Activated CD4-positive, alpha-beta memory T cell treated with anti-CD3 and anti-CD28 coated beads, Interleukin-2, amount 10 ng/mL, durations not matched to agents 7 days and 5 days (primary cell): ENCODE data around the gene TTBK2. TPM values are rescaled to one million over a fixed set of nuclear protein-coding genes. Genes with fewer than 3 reads are reported as not detected.
A peak's percentile ranks its signal among the peaks of the same experiment; 100 is the strongest.

Source experiments
- CTCF ChIA-PET: fragments of 350-600 bp; sonication (Branson Sonifier 250); formaldehyde crosslinking; loops from one replicate; lab custom pipeline; 2021; ENCODE audit warnings: antibody characterized with exemption, inconsistent platforms; lab: Charles Lee
- POLR2A ChIA-PET: fragments of 350-600 bp; sonication (Branson Sonifier 250); formaldehyde crosslinking; loops from one replicate; lab custom pipeline; 2021; ENCODE audit warnings: antibody characterized with exemption; lab: Charles Lee
- DNase-seq: peaks from one replicate; pipeline ENCODE4 v3.0.0-alpha.2; 2020
- H3K27ac Mint-ChIP-seq: one replicate; pipeline ENCODE4 v1.8.0; 2021; ENCODE audit warnings: mild to moderate bottlenecking, mixed read lengths
- H3K27me3 Mint-ChIP-seq: one replicate; pipeline ENCODE4 v1.8.0; 2021; ENCODE audit warnings: mixed read lengths
- H3K36me3 Mint-ChIP-seq: one replicate; pipeline ENCODE4 v1.8.0; 2021; ENCODE audit warnings: low read depth, mixed read lengths
- H3K4me1 Mint-ChIP-seq: one replicate; pipeline ENCODE4 v1.8.0; 2021; ENCODE audit warnings: mixed read lengths
- H3K4me3 Mint-ChIP-seq: one replicate; pipeline ENCODE4 v1.8.0; 2021; ENCODE audit warnings: mild to moderate bottlenecking, mixed read lengths
- H3K9me3 Mint-ChIP-seq: one replicate; pipeline ENCODE4 v1.8.0; 2021; ENCODE audit warnings: mixed read lengths
- total RNA-seq, 2 experiments: library from RNA; stranded (reverse); gene quantifications; one replicate each; pipeline ENCODE4 v1.2.3, GENCODE V29; 2021

TTBK2 gene
- total RNA-seq, 2 experiments from 2014 or later, result 14.6 to 18.6 TPM

GRCh38 chr15:42707068-42707467 is 213.5 kb downstream of the TTBK2 start:
- ChIA-PET CTCF (interaction anchor here (0.8 to 6.5 kb wide), 3 partner anchors 28 to 220 kb away, joined by 3 to 52 read pairs (median 3); partner anchors contain the start of gene CDAN1), POLR2A (no interaction called here)
- Mint-ChIP-seq H3K27me3 (no peaks in the 10 kb centered on the region), H3K36me3 (no peaks in the 10 kb centered on the region), H3K9me3 (no peaks in the 10 kb centered on the region), H3K27ac (no peak overlapping the region), H3K4me1 (peaks cover 7% of the 10 kb centered on the region), H3K4me3 (no peak overlapping the region)
- DNase-seq, result no peak

DNA sequence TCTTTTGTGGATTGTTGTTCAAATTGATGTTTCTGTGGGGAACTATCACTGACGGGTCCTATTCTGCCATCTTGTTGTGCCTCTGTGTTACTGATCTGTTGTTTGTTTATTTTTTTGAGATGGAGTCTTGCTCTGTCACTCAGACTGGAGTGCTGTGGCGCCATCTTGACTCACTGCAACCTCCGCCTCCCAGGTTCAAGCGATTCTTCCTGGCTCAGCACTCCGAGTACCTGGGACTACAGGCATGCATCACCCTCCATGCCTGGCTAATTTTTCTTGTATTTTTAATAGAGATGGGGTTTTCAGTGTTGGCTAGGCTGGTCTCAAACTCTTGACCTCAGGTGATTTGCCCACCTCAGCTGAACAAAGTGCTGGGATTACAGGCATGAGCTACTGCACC is 215.2 kb downstream of the TTBK2 start:
- no peak overlapping the region for H3K27ac Mint-ChIP-seq
- peaks cover 7% of the 10 kb centered on the region for H3K4me1 Mint-ChIP-seq
- POLR2A ChIA-PET, result no interaction called here
- H3K4me3 Mint-ChIP-seq, result no peak overlapping the region
- no peaks in the 10 kb centered on the region for H3K27me3 Mint-ChIP-seq
- CTCF ChIA-PET, result interaction anchor here (1.1 to 6.5 kb wide), 6 partner anchors 35 to 499 kb away, joined by 3 to 52 read pairs (median 4); no protein-coding TSS in a partner anchor
- no peaks in the 10 kb centered on the region for H3K36me3 Mint-ChIP-seq
- peak; percentile 11 for DNase-seq
- H3K9me3 Mint-ChIP-seq, result no peaks in the 10 kb centered on the region

GRCh38 chr15:42704492-42704926 is 216.1 kb downstream of the TTBK2 start:
- Mint-ChIP-seq H3K9me3 (no peaks in the 10 kb centered on the region), H3K4me1 (peaks cover 7% of the 10 kb centered on the region), H3K4me3 (no peak overlapping the region), H3K27ac (no peak overlapping the region), H3K27me3 (no peaks in the 10 kb centered on the region), H3K36me3 (no peaks in the 10 kb centered on the region)
- ChIA-PET CTCF (interaction anchor here (1.1 to 6.5 kb wide), 6 partner anchors 8 to 230 kb away, joined by 3 to 52 read pairs (median 4); no protein-coding TSS in a partner anchor), POLR2A (no interaction called here)
- DNase-seq, result peak; percentile 70

DNA sequence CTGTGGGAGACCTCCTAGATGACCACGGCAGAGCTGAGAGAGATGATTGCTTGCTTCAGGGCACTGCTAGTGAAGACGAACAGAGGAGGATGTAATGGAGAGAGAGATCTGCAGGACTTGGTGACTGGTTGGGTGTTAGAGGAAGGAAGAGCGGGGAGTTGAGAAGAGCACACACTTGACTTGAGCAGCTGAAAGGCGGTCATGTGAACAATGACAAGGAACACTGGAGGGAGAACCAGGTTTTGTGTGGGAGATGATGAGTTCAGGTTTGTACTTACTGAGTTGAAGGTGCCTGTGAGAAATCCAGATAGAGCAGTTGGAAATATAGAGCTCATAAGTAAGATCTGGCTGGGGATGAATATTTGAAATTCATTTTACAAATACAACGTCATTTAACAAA is 224.0 kb downstream of the TTBK2 start:
- DNase-seq, result no peak
- CTCF ChIA-PET, result no interaction called here
- Mint-ChIP-seq H3K4me3 (no peak overlapping the region), H3K36me3 (no peaks in the 10 kb centered on the region), H3K4me1 (peaks cover 2% of the 10 kb centered on the region), H3K27ac (no peak overlapping the region), H3K27me3 (no peaks in the 10 kb centered on the region), H3K9me3 (no peaks in the 10 kb centered on the region)
- POLR2A ChIA-PET, result no interaction called here

- no peaks in the 10 kb centered on the region for H3K36me3 Mint-ChIP-seq
- POLR2A ChIA-PET, result interaction anchor here (1.4 kb wide), 1 partner anchor 18 kb away, joined by 3 read pairs; no protein-coding TSS in a partner anchor
- CTCF ChIA-PET, result interaction anchor here (0.6 kb wide), 1 partner anchor 84 kb away, joined by 3 read pairs; no protein-coding TSS in a partner anchor
Measured at GRCh38 chr15:42695527-42696071, 225.0 kb downstream of the TTBK2 start.

GRCh38 chr15:42694398-42694797 is 226.2 kb downstream of the TTBK2 start:
- ChIA-PET POLR2A (no interaction called here), CTCF (no interaction called here)
- H3K36me3 Mint-ChIP-seq, result no peaks in the 10 kb centered on the region

More at GRCh38 chr15:42695527-42696071, 225.0 kb downstream of the TTBK2 start:
- Mint-ChIP-seq H3K27me3 (no peaks in the 10 kb centered on the region), H3K4me3 (no peak overlapping the region), H3K9me3 (no peaks in the 10 kb centered on the region), H3K4me1 (peaks cover 12% of the 10 kb centered on the region), H3K27ac (no peak overlapping the region)
- DNase-seq, result no peak

DNA sequence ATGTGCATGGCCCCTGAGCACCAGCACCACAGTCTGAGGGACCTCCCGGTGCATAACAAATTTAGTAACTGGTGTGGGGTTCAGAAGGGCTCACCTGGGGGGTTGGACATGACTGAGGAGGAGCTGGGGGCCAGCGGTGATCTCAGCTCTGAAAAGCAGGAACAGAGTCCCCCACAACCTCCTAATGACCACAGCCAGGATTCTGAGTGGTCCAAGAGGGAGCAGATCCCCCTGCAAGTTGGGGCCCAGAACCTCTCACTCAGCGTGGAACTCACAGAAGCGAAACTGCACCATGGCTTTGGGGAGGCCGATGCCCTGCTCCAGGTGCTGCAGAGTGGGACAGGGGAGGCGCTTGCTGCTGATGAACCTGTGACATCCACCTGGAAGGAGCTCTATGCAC is 226.6 kb downstream of the TTBK2 start:
- no peaks in the 10 kb centered on the region for H3K27me3 Mint-ChIP-seq
- H3K27ac Mint-ChIP-seq, result no peak overlapping the region
- no peaks in the 10 kb centered on the region for H3K36me3 Mint-ChIP-seq
- no peak overlapping the region for H3K4me3 Mint-ChIP-seq
- DNase-seq, result no peak
- ChIA-PET POLR2A (no interaction called here), CTCF (no interaction called here)
- no peaks in the 10 kb centered on the region for H3K9me3 Mint-ChIP-seq
- peaks cover 15% of the 10 kb centered on the region for H3K4me1 Mint-ChIP-seq

More at GRCh38 chr15:42694398-42694797, 226.2 kb downstream of the TTBK2 start:
- Mint-ChIP-seq H3K9me3 (no peaks in the 10 kb centered on the region), H3K27me3 (no peaks in the 10 kb centered on the region), H3K27ac (no peak overlapping the region), H3K4me1 (peaks cover 15% of the 10 kb centered on the region), H3K4me3 (no peak overlapping the region)
- DNase-seq, result no peak

DNA sequence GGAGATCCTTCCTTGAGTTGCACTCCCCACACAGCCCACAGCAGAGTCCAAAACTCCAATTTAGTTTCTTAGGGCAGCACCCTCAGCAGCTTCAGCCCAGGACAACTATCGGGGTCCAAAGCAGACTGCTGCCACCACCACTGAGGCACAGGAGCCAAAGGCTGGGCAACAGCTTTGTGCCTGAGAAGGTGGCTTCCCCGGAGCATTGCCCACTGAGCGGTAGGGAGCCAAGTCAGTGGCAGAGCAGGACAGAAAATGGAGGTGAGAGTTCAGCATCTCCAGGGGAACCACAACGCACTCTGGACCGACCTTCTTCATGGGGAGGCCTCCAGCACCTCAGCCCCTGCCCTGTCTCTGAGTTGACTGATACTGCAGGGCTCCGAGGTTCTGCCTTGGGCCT is 227.1 kb downstream of the TTBK2 start:
- POLR2A ChIA-PET, result no interaction called here
- no peak overlapping the region for H3K27ac Mint-ChIP-seq

DNA sequence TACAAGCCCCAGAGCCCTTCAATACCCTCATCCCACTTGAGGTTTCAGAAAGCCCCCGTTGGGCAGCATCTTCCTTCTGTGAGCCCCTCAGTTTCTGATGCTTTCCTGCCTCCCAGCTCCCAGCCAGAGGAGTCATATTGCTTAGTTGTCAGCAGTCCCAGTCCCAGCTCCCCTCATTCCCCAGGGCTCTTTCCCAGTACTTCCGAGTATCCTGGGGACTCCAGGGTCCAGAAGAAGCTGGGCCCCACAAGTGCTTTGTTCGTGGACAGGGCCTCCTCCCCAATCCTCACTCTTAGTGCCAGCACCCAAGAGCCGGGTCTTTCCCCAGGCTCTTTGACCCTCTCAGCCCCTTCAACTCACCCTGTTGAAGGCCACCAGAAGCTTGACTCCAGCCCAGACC is 227.6 kb downstream of the TTBK2 start:
- Mint-ChIP-seq H3K9me3 (no peaks in the 10 kb centered on the region), H3K4me1 (peaks cover 15% of the 10 kb centered on the region), H3K27me3 (no peaks in the 10 kb centered on the region), H3K4me3 (no peak overlapping the region), H3K36me3 (no peaks in the 10 kb centered on the region), H3K27ac (no peak overlapping the region)
- ChIA-PET CTCF (interaction anchor here (0.6 kb wide), 1 partner anchor 232 kb away, joined by 5 read pairs; no protein-coding TSS in a partner anchor), POLR2A (no interaction called here)
- DNase-seq, result no peak

More for the DNA sequence above, 227.1 kb downstream of the TTBK2 start:
- no peaks in the 10 kb centered on the region for H3K9me3 Mint-ChIP-seq
- no peak overlapping the region for H3K4me3 Mint-ChIP-seq
- no peak for DNase-seq
- H3K36me3 Mint-ChIP-seq, result no peaks in the 10 kb centered on the region
- H3K27me3 Mint-ChIP-seq, result no peaks in the 10 kb centered on the region
- peaks cover 15% of the 10 kb centered on the region for H3K4me1 Mint-ChIP-seq
- CTCF ChIA-PET, result no interaction called here

- no peak overlapping the region for H3K4me3 Mint-ChIP-seq
- no peaks in the 10 kb centered on the region for H3K27me3 Mint-ChIP-seq
- POLR2A ChIA-PET, result no interaction called here
- no peak for DNase-seq
- no peaks in the 10 kb centered on the region for H3K36me3 Mint-ChIP-seq
- CTCF ChIA-PET, result interaction anchor here (0.6 kb wide), 1 partner anchor 232 kb away, joined by 5 read pairs; no protein-coding TSS in a partner anchor
- H3K9me3 Mint-ChIP-seq, result no peaks in the 10 kb centered on the region
- no peak overlapping the region for H3K27ac Mint-ChIP-seq
- H3K4me1 Mint-ChIP-seq, result peaks cover 15% of the 10 kb centered on the region
Measured at GRCh38 chr15:42692536-42692935, 228.0 kb downstream of the TTBK2 start.

DNA sequence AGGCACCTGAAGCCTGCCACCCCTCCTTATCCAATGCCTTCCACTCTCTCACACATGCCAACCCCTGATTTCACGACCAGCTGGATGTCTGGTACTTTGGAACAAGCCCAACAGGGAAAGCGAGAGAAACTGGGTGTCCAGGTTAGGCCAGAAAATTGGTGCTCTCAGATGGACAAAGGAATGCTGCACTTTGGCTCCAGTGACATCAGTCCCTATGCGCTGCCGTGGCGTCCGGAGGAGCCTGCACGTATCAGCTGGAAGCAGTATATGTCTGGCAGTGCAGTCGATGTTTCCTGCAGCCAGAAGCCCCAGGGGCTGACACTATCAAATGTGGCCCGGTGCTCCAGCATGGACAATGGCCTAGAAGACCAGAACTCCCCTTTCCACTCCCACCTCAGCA is 228.8 kb downstream of the TTBK2 start:
- DNase-seq, result no peak
- POLR2A ChIA-PET, result no interaction called here
- CTCF ChIA-PET, result no interaction called here
- Mint-ChIP-seq H3K36me3 (no peaks in the 10 kb centered on the region), H3K9me3 (no peaks in the 10 kb centered on the region), H3K4me1 (peaks cover 15% of the 10 kb centered on the region), H3K27ac (no peak overlapping the region), H3K27me3 (no peaks in the 10 kb centered on the region), H3K4me3 (no peak overlapping the region)

DNA sequence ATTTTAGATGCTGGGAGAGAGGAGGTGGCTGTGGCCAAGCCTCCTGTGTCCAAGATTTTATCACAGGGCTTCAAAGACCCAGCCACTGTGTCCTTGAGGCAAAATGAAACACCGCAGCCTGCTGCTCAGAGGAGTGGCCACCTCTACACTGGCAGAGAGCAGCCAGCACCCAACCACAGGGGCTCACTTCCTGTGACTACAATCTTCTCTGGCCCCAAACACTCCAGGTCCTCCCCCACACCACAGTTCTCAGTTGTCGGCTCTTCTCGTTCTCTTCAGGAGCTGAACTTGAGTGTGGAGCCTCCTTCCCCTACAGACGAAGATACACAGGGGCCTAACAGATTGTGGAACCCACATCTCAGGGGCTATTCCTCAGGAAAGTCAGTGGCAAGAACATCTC is 229.3 kb downstream of the TTBK2 start:
- Mint-ChIP-seq H3K4me3 (no peak overlapping the region), H3K27me3 (no peaks in the 10 kb centered on the region), H3K4me1 (peaks cover 15% of the 10 kb centered on the region), H3K36me3 (no peaks in the 10 kb centered on the region), H3K9me3 (no peaks in the 10 kb centered on the region), H3K27ac (no peak overlapping the region)
- POLR2A ChIA-PET, result no interaction called here
- CTCF ChIA-PET, result no interaction called here
- DNase-seq, result peak; percentile 23
